Left kidney (tissue), 2 donors: ENCODE results near the gene JSRP1. TPM values are rescaled to one million over a fixed set of nuclear protein-coding genes. Genes with fewer than 3 reads are reported as not detected.

Experiments
- DNase-seq: peaks from one replicate; pipeline ENCODE4 v3.0.0-alpha.2; 2013
- polyA plus RNA-seq: library from polyadenylated mRNA; unstranded; fragments of 120-200 nt; gene quantifications from one replicate; pipeline ENCODE4 v1.2.1, GENCODE V29; 2013; ENCODE audit not compliant: insufficient read length

JSRP1 gene
- polyA plus RNA-seq, 1 donor = 0.60 TPM

- DNase-seq = no peak
Measured at GRCh38 chr19:2232286-2233151, 23.7 kb downstream of the JSRP1 start.

GRCh38 chr19:2231621-2232221 is 24.5 kb downstream of the JSRP1 start:
- DNase-seq = no peak

DNA sequence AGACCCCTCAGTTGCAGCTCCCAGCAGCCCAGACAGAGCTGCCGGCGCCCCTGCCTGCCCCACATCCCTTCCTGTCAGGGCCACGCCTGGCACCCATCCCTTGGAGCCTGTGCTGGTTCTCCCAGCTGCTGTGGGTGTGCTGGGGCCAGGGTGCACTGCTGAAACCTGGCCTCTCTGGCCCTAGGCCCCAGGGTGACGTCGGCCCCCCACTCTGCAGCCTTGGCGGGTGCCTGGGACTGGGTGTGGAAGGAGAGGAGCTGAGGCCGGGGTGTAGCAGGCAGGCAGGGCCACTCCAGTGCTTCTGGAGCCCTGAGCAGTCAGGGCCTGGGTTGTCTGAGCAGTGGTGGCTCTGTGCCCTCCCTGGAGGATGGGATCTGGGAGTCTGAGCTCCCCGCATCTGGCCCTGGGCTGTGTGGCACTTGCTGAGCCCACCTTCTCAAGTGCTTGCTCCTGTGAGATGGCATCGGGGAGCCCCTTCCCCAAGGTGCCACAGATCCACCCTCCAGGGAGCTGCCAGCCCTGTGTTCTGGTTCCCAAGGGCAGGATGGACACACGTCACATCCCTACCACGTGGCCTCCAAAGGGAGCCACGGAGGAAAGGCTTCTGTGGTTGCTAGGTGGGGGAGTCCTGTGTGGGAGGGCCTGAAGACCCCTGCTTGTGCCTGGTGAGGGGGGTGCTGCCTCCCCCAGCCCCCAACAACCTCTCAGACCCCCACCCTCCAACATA is 25.2 kb downstream of the JSRP1 start:
- no peak for DNase-seq

DNA sequence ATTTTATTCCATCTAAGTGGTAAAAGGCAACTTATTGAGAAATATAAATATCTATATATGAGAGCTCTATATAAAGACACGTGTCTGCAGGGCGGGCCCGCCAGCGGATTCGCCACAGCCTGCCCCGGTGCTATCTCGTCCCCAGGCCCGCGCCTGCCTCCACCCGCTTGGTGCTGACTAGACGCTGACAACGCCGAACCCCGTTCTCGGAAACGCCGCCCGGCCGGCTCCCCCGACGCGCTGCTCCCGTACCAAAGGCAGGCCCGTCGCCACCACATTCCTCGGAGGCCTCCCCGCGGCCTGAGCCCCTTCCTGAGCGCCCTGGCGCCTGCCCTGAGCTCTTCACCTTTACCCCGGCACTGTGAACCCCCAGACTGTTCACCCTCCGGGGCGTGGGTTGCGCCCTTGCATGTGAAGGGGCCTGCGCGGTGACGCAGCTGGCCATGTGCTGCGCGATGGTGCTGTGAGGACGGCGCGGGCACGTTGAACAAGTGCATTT is 26.1 kb downstream of the JSRP1 start:
- DNase-seq = no peak

GRCh38 chr19:2229103-2230032 is 26.8 kb downstream of the JSRP1 start:
- no peak for DNase-seq

- DNase-seq = no peak
Measured at GRCh38 chr19:2228157-2229030, 27.8 kb downstream of the JSRP1 start.

DNA sequence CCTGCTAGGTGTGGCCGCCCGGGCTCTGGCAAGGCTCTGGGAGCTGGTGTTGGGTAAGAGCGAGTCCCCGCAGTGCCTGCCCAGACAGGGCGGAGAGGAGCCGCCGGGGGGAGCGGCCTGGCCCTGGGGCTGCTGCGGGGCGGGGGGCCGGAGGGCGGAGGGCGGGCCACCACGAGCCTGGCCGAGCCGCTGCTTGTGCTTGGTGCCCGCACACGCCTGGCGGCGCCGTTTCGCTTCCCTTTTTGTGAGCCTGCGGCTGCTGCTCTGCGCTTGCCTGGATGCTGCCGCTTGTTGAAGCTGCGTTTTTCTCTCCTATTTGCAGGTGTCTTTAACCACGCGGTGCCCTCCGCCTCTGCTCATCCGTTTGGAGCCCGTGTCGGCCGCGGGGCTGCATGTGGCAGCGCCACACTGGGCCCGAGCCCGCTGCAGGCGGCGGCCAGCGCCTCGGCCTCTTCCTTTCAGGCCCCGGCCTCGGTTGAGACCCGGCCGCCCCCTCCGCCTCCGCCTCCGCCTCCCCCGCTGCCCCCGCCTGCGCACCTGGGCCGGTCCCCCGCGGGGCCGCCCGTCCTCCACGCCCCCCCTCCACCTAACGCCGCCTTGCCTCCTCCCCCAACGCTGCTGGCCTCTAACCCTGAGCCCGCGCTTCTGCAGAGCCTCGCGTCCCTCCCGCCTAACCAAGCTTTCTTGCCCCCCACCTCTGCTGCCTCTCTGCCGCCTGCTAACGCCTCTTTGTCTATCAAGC is 28.6 kb downstream of the JSRP1 start:
- no peak for DNase-seq

GRCh38 chr19:2226840-2227360 is 29.3 kb downstream of the JSRP1 start:
- DNase-seq = no peak

DNA sequence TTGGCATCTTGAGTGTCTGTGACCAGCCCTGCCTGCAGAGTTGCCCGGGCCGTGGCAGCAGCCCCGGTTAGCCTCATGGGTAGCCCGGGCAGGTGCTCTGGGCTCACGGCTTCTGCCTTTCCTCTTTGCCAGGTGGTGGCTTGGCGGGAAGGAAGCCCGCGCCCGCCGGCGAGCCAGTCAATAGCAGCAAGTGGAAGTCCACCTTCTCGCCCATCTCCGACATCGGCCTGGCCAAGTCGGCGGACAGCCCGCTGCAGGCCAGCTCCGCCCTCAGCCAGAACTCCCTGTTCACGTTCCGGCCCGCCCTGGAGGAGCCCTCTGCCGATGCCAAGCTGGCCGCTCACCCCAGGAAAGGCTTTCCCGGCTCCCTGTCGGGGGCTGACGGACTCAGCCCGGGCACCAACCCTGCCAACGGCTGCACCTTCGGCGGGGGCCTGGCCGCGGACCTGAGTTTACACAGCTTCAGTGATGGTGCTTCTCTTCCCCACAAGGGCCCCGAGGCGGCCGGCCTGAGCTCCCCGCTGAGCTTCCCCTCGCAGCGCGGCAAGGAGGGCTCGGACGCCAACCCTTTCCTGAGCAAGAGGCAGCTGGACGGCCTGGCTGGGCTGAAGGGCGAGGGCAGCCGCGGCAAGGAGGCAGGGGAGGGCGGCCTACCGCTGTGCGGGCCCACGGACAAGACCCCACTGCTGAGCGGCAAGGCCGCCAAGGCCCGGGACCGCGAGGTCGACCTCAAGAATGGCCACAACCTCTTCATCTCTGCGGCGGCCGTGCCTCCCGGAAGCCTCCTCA is 30.0 kb downstream of the JSRP1 start:
- DNase-seq = no peak

DNA sequence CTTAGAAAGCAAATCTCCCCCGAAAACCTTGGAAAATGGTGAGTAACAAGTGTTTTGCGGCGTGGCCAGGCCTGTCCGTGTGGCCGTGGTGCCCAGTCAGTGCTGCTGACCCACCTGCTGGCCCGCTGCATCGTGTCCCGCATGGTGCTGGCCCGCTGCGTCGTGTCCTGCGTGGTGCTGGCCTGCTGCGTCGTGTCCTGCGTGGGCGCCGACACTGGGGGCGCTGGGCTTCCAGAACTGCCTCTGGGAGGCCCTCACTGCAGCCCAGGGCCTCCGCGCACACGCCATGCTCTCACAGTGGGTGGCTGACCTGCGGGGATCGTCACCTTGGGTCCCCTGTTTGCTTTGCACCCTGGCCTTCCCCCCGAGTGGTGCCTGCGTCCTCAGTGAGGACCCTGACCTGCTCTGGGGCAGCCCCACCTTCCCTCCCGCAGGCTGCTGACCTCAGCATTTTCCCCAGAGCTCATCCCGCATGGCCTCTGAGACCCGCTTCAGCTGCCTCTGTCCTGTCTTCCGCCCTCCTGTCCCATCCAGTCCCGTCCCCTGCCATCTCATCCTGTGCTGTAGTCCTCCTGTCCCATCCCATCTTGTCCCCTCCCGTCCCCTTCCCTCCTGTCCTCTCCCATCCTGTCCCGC is 30.7 kb downstream of the JSRP1 start:
- no peak for DNase-seq

GRCh38 chr19:2224754-2225349 is 31.4 kb downstream of the JSRP1 start:
- DNase-seq = no peak

GRCh38 chr19:2223959-2224358 is 32.3 kb downstream of the JSRP1 start:
- no peak for DNase-seq

DNA sequence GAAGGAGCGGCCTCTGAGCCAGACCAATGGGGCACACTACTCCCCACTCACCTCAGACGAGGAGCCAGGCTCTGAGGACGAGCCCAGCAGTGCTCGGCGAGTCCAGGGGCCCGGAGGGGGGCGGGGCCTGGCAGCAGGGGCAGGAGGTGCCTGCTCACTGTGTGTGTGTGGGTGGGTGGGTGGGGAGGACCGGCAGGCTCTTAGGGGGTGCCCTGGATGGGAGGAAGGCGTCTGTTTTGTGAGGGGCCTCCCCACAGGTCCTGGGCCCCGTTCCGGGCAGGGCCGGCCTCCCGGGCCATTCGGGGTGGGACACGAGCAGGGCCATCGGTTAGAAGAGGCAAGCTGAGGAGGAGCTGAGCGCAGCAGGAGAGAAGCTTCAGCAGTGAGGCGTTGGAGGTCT is 32.8 kb downstream of the JSRP1 start:
- DNase-seq = no peak

DNA sequence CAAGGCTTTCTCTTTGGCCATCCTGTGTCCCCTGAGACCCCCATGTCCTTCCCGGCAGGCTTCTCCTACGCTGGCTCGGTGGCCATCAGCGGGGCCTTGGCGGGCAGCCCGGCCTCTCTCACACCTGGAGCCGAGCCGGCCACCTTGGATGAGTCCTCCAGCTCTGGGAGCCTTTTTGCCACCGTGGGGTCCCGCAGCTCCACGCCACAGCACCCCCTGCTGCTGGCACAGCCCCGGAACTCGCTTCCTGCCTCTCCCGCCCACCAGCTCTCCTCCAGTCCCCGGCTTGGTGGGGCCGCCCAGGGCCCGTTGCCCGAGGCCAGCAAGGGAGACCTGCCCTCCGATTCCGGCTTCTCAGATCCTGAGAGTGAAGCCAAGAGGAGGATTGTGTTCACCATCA is 34.3 kb downstream of the JSRP1 start:
- no peak for DNase-seq

DNA sequence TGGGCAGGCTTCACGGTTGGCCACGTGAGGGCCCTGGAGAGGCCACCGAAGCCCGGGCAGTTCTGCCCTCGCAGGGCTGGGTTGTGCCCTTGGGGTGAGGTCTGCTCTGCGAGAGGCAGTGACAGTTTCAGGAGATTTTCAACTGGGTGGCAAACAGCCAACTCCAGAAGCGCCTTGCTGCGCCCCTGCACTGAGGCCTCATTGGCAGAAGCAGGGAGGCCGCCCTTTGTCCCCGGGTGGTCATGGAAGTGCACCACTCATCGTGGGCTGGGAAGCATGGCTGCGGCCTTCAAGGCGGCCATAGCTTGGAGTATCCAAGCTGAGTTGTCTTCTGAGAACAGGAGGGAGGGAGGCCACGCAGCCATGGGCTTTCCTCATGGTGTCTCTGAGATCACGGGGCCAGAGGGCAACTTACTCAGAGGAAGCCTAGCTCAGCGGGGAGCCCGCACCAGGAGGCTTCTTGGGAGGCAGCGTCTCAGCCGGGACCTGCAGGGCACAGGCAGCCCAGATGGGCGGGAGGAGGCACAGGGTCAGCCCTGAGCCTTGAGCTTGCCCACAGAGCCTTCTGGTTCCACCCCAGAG is 34.9 kb downstream of the JSRP1 start:
- no peak for DNase-seq

DNA sequence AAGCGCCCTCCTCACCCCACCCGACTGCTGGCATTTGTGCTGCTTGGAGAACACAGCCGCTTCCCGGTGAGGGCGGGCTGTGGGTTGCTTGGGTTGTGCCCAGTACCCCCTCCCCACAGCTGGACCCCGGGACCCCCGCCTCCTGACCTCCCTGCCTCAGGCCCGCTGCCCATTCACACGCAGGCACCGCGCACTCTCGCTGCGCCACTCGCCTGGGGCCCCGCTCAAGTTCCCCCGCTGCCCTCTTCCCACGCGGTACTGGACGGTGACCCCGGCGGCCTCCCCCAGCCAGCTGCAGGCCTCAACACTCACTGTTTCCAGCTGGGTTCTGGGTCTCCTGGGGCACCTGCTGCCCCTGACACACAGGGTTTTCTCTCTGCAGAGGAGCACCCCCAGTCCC is 36.5 kb downstream of the JSRP1 start:
- no peak for DNase-seq

DNA sequence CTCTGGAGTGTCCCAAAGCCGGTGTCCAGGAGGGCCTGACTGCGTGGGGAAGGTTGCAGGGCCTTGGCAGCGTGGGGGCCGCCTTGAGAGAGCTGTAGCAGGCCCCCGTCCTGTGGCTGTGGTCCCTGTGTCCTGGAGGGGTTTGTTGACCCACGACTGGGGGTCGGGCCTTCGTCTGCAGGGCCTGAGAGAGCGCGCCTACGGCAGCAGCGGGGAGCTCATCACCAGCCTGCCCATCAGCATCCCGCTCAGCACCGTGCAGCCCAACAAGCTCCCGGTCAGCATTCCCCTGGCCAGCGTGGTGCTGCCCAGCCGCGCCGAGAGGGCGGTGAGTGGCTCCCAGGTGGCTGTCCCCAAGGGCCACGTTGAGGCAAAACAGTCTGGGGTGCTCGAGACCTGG is 38.6 kb downstream of the JSRP1 start:
- DNase-seq = no peak
